Measurements from ENCODE around the gene LCP2.
"Not testable (repeated sequence)": the region's sequence is repeated elsewhere in the genome, so short reads cannot be mapped to it uniquely, and the experiment has no call there.

LCP2 gene

DNA sequence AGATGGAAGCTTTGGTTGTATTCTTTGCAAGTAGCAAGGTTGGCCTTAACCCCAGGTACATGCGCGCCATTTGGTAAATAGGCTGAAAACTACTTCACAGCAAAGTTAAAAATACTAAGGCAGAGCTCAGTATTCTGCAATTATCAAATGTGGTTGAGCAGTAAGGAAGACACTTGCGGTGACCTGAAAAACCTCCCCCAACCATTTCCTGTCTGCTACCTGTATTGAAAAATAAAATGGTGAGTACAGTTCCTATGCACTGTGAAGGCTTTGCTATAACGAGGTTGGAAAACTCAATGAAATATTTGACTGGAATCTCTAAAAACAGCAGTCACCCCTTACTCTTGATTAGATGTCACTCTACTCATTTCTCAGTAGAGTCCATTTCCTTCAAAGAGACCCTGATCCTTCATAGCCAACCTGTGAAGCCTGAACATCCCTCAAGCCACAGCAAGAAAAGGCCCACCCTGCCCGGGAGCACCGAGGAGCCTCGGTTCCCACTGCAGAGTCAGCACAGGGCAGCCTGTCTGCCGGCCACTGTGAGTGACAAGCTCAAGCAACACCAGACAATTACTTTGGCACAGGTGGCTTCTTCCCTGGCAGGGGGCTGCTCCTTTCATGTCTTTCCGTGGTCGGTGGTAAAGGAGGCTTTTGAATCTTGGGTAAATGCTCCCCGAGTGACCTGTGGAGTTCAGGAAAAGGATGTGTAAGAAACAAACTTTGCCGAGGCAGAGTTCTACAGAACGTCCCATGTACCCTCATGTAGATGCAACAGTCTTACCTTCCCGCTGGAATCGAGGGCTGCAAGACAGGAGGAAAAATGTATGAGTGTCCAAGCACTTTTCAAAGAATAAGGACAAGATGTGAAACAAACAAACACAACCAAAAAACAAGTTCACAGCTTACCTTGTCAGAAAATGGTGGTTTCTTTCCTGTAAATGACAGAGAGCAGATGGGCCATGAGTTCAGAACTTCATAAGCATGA is 35.2 kb downstream of the LCP2 start:
- Mint-ChIP-seq H3K9me3 (ENCODE audit: low read depth) (no peaks in the 10 kb centered on the region), H3K4me1 (ENCODE audit: low read depth) (peaks cover 97% of the 10 kb centered on the region), H3K36me3 (peaks cover 44% of the 10 kb centered on the region), H3K27me3 (no peaks in the 10 kb centered on the region), H3K4me3 (peak overlapping the region; percentile 77), H3K27ac (peak overlapping the region; percentile 98)

DNA sequence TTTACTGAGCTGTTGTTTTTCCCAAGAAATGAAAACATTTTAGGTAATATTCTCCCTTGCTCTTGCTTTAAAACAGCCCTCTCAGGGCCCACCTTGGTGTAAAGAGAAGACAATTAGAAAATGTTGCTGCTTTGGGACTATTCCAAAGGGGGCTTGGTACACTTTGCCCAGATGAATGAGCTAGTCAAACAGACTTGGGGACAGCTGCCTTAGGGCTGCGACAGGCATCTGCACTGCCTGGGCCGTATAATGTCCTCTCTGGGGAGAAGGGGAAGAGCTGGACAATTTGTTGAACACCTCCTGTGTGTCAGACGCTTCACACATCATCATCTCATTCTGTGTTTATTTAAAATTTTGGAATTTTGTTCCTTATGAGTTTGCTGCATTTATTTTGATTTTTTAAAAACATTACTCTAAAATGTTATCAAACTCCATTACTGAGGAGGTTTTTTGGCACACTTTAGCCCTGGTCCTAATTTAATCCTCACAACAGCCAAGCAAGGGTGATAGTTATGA is 36.0 kb downstream of the LCP2 start:
- peaks cover 41% of the 10 kb centered on the region for H3K36me3 Mint-ChIP-seq
- H3K27ac Mint-ChIP-seq, result peak overlapping the region; percentile 98
- no peaks in the 10 kb centered on the region for H3K27me3 Mint-ChIP-seq
- H3K9me3 Mint-ChIP-seq (ENCODE audit: low read depth), result no peaks in the 10 kb centered on the region
- peak overlapping the region; percentile 77 for H3K4me3 Mint-ChIP-seq
- H3K4me1 Mint-ChIP-seq (ENCODE audit: low read depth), result peaks cover 97% of the 10 kb centered on the region

DNA sequence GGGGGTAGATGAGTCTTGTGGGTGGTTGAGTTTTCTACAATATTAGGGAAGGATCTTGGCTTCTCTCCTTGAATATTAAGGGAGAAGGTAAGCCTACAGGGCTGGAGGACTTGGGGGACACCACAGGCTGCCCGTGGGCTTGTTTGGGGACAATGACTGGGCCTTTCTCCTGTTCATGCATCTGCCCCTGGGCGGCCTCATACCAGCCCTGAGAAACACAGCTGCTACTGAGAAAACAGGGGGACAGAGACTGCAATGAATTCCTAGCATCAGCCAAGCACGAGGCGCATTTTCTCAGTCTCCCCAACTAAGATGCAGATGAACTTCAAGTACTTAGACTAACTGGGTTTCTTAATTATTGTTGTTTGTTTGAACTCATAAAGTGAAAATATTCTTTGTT is 40.2 kb downstream of the LCP2 start:
- H3K36me3 Mint-ChIP-seq, result peaks cover 31% of the 10 kb centered on the region
- no peak overlapping the region for H3K4me3 Mint-ChIP-seq
- H3K9me3 Mint-ChIP-seq (ENCODE audit: low read depth), result no peaks in the 10 kb centered on the region
- peak overlapping the region; percentile 98 for H3K27ac Mint-ChIP-seq
- H3K4me1 Mint-ChIP-seq (ENCODE audit: low read depth), result peaks cover 97% of the 10 kb centered on the region
- H3K27me3 Mint-ChIP-seq, result no peaks in the 10 kb centered on the region

DNA sequence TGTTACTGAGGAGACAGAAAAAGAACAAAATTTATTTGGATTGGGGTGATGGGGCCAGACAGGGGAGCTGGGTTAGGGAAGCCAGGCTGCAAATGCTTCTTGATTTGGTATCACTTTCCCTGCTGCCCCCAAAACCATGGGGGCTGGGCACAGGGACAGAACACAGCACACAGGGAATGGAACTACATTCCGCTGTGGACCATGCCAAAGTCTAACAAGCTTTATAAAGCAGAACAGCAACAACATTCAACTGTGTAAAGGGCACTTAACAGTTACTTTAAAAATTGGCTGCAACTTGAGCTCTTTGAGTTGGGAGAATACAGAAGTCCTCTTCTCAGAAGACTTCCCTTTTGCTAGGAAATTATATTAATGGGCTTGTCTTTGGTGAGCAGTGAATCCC is 41.0 kb downstream of the LCP2 start:
- H3K27me3 Mint-ChIP-seq, result no peaks in the 10 kb centered on the region
- no peak overlapping the region for H3K4me3 Mint-ChIP-seq
- H3K36me3 Mint-ChIP-seq, result peaks cover 24% of the 10 kb centered on the region
- no peaks in the 10 kb centered on the region for H3K9me3 Mint-ChIP-seq (ENCODE audit: low read depth)
- H3K27ac Mint-ChIP-seq, result peak overlapping the region; percentile 98
- peaks cover 95% of the 10 kb centered on the region for H3K4me1 Mint-ChIP-seq (ENCODE audit: low read depth)

DNA sequence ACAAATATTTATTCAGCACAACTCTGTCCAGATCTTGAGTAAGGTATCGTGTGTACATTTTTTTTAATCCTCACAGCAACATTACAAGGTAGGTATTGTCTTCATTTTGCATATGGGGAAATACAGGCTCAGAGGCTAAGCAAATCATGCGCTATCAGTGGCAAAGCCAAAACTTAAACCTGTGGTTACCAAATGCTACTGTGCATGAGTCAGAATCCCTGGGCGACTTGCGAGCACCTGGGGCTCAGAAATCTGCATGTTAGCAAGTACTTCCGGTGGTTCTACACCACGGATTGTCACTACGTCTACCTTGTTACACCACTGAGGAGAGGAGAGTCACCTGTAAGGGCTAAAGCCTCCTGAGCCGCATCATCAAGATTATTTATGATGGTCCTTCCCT is 43.5 kb downstream of the LCP2 start:
- Mint-ChIP-seq H3K27ac (peak overlapping the region; percentile 84), H3K9me3 (ENCODE audit: low read depth) (no peaks in the 10 kb centered on the region), H3K36me3 (peaks cover 25% of the 10 kb centered on the region), H3K4me1 (ENCODE audit: low read depth) (peaks cover 87% of the 10 kb centered on the region), H3K27me3 (no peaks in the 10 kb centered on the region), H3K4me3 (peak overlapping the region; percentile 18)

DNA sequence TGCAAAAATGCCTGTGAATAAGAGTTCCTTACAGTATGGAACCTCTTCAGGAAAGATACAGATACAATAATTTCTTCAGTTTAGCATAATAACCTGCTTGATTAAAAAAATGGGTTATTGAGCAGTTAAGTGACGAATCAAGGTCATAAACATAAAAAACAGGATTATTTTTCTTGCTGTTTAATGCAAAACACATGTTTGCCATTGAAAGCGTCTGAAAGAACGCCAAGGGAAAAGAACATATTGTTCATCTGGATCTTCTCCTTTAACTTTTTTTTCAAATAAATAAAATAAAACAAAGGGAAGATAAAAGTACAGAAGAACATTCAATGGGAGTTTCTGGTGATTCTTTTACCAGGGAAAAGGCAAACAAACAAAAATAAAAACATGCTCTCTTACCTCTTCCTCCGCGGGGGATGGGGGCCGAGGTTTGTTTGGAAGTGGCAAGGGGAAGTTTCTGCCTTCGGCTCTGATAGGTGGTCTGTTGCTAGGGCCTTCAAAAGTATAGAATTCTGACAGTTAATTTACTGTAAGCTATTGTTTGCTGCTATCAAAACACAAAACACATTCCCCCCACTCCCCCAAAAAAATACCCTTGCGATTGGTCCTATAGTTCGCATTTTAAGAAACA is 44.7 kb downstream of the LCP2 start:
- H3K27ac Mint-ChIP-seq, result peak overlapping the region; percentile 84
- H3K9me3 Mint-ChIP-seq (ENCODE audit: low read depth), result no peaks in the 10 kb centered on the region
- H3K4me3 Mint-ChIP-seq, result no peak overlapping the region
- peaks cover 27% of the 10 kb centered on the region for H3K36me3 Mint-ChIP-seq
- H3K27me3 Mint-ChIP-seq, result no peaks in the 10 kb centered on the region
- H3K4me1 Mint-ChIP-seq (ENCODE audit: low read depth), result peaks cover 83% of the 10 kb centered on the region

DNA sequence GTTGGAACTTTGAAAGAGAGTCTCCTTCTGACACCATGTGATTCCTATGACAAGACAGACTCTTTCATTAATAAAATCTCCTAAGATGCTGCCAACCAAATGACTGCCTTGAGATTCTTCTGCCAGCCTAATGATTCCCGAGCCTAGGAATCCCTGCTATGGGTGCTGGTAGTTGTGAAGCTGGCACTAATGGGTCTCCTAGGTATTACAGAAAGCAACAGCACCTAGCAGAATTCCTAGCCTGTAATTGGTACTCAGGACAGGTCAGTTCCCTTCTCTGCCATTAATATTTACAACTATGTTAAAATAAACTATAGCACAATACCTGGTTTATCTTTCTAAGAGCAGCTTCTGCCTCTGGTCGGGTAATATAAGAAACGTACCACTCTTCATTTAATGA is 45.5 kb downstream of the LCP2 start:
- H3K9me3 Mint-ChIP-seq (ENCODE audit: low read depth), result no peaks in the 10 kb centered on the region
- peak overlapping the region; percentile 84 for H3K27ac Mint-ChIP-seq
- peaks cover 75% of the 10 kb centered on the region for H3K4me1 Mint-ChIP-seq (ENCODE audit: low read depth)

DNA sequence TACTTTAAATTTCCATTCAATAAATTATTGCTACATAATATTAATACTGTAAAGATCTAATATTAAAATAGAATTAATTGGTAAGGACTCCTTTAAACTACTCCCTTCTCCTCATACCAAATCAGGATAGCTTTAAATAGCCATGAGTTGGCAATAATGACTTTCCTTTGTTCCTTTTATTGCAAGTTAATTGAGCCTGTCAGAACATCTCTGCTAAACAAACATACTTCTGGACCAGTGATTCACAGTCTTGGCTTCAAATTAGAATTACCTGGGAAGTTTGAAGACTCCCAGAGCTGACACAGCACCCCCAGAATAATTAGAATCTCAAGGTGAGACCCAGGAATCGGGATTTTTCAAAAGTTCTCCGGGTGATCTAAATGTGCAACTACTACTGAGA is 46.1 kb downstream of the LCP2 start:
- Mint-ChIP-seq H3K4me3 (no peak overlapping the region), H3K9me3 (ENCODE audit: low read depth) (no peaks in the 10 kb centered on the region), H3K27me3 (no peaks in the 10 kb centered on the region), H3K4me1 (ENCODE audit: low read depth) (peaks cover 69% of the 10 kb centered on the region), H3K27ac (peak overlapping the region; percentile 84), H3K36me3 (peaks cover 36% of the 10 kb centered on the region)

More for the DNA sequence above, 45.5 kb downstream of the LCP2 start:
- peaks cover 33% of the 10 kb centered on the region for H3K36me3 Mint-ChIP-seq
- no peaks in the 10 kb centered on the region for H3K27me3 Mint-ChIP-seq
- peak overlapping the region; percentile 7 for H3K4me3 Mint-ChIP-seq

DNA sequence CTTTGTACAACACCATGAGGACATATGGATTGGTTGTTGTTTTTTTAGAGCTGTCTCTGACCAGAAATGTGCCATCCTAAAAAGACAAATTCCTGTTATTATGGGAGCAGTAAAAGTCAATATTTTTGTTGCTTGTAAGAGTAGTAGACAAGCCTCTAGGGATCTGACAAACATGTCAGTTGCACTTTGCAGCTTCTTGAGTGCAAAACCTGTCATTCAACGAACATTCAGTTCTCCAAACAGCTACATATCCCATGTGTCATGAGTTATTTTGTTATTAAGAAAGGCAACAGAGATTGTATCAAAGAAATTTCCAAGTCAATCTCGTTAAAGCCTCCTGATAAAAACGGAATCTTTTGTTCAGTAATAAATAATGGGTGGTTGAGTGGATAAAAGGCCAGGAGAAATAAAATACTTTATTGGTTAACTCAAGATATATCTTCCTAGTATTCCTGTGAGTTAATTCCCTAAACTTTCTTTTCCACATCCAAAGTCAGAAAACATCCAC is 46.7 kb downstream of the LCP2 start:
- Mint-ChIP-seq H3K27me3 (no peaks in the 10 kb centered on the region), H3K4me1 (ENCODE audit: low read depth) (peaks cover 64% of the 10 kb centered on the region), H3K4me3 (no peak overlapping the region), H3K9me3 (ENCODE audit: low read depth) (no peaks in the 10 kb centered on the region), H3K36me3 (peaks cover 39% of the 10 kb centered on the region), H3K27ac (peak overlapping the region; percentile 84)

DNA sequence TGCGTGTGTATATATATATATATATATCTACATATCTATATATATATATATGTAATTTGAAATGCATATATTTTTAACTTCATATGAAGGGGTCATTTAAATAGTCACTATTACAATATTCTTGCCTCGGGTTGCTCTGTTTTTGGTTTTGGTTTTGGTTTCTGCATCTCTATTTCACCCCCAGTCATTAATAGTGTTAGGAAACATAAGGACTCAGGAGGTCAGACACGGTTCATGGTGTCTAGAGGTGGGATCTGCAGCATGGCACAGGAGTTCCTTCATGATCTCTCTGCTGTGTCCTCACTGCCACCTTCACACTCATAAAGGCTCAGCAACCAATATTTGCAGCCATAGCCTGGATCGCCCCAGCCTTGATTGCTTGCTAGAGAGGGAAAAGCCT is 48.2 kb downstream of the LCP2 start:
- H3K4me1 Mint-ChIP-seq (ENCODE audit: low read depth), result peaks cover 52% of the 10 kb centered on the region
- H3K4me3 Mint-ChIP-seq, result no peak overlapping the region
- peaks cover 41% of the 10 kb centered on the region for H3K36me3 Mint-ChIP-seq
- no peaks in the 10 kb centered on the region for H3K27me3 Mint-ChIP-seq
- H3K9me3 Mint-ChIP-seq (ENCODE audit: low read depth), result no peaks in the 10 kb centered on the region
- peak overlapping the region; percentile 84 for H3K27ac Mint-ChIP-seq

DNA sequence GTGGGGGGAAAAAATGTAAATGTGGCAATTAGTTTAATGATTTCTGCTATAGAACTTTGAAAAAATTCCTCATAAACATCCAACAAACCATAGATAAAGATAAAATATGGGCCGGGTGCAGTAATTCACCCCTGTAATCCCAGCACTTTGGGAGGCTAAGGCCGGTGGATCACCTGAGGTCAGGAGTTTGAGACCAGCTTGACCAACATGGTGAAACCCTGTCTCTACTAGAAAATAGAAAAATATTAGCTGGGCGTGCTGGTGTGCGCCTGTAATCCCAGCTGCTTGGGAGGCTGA is 48.7 kb downstream of the LCP2 start:
- H3K4me3 Mint-ChIP-seq, result peak overlapping the region; percentile 17
- peak overlapping the region; percentile 77 for H3K27ac Mint-ChIP-seq
- not testable (repeated sequence) for H3K9me3 Mint-ChIP-seq (ENCODE audit: low read depth); H3K27me3 Mint-ChIP-seq
- peaks cover 47% of the 10 kb centered on the region for H3K4me1 Mint-ChIP-seq (ENCODE audit: low read depth)
- H3K36me3 Mint-ChIP-seq, result peaks cover 38% of the 10 kb centered on the region

DNA sequence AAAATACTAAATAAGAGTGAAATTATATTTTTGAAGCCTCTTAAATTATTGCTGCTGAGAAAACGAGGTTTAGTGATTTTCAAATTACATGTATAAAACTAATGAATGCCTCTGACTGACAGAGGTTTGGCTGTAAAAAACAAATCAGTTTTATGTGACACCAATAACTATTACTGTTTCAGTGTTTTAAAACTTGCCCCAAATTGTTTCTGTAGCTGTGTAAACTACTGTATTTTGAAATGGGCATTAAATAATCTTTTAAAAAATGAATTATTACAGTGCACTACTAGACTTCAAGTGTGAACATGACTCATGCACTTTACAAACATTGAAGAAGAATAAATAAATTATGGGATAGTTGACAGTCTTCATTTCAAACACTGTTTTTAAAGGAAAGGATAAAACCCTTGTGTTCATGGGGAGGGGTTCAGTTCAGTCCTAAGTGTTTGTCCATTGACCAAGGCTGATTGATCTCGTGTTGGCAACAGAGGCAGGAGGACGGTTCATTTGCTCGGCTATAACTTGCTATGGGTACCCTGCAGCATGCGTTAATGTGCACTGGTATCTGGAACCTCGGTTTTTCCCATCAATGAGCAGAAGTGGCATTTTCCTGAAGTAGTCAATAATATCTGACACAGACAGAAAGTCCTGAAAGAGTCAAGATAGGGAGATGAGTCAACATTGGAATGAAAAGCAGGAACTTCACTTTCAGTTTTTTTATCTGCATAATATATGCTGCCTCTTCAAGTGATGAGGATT is 49.2 kb downstream of the LCP2 start:
- peaks cover 37% of the 10 kb centered on the region for H3K36me3 Mint-ChIP-seq

DNA sequence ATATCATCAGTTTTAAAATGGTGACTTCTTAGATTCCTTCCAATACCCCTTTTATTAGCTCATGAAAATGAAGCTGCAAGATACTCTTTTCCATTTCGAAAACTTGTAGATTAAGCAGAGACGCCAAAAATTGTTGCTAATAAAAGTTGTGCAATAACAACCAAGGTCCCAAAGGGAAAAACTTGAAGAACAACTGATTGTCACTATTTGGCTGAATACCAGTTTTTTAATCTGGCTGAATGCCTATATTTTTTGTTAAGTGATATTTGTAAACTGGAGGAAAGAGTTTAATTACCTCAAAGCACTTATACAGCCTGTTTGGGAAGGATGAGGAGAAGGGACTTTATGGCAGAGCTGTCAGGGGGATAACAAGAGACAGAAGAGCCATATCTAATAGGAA is 50.2 kb downstream of the LCP2 start:
- no peak overlapping the region for H3K27ac Mint-ChIP-seq
- H3K4me3 Mint-ChIP-seq, result no peak overlapping the region
- no peaks in the 10 kb centered on the region for H3K9me3 Mint-ChIP-seq (ENCODE audit: low read depth)
- no peaks in the 10 kb centered on the region for H3K27me3 Mint-ChIP-seq
- H3K36me3 Mint-ChIP-seq, result peaks cover 37% of the 10 kb centered on the region
- peaks cover 32% of the 10 kb centered on the region for H3K4me1 Mint-ChIP-seq (ENCODE audit: low read depth)

More for the DNA sequence above, 49.2 kb downstream of the LCP2 start:
- H3K4me1 Mint-ChIP-seq (ENCODE audit: low read depth), result peaks cover 42% of the 10 kb centered on the region
- no peaks in the 10 kb centered on the region for H3K9me3 Mint-ChIP-seq (ENCODE audit: low read depth)
- H3K4me3 Mint-ChIP-seq, result peak overlapping the region; percentile 17
- H3K27me3 Mint-ChIP-seq, result no peaks in the 10 kb centered on the region
- peak overlapping the region; percentile 77 for H3K27ac Mint-ChIP-seq

DNA sequence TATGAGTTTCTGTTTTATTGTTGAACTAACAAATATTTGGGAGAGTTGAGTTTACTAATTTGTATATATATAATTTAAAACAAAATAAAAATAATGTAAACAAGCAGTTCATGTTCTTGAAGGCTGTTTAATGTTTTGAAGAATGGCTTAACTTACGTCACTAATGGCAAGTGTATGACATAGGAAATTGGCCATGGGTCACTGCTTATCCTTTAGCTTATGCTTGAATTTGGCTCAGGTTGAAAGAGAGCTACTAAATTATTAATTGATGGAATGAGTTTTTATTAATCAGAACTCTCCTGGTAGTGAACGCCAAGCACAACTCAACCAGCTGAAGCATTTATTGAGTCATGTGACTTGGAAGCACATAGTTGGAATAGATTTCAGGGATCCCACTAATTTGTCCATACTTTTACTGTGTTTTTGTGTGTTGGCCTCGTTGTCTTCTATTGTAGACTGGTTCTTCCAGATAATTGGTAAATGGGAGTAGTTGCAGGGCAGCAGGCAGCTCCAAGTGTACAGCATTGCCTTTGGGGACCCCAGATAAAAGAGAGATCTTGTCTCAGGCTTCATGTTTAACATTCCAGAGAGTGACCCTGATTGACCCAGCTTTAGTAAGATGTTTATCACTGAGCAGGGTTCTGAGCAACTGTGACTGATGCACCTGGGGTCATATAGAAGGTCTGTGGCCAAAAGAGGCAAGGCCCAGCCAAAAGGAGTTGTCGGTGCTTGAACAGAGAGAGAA is 51.3 kb downstream of the LCP2 start:
- Mint-ChIP-seq H3K9me3 (ENCODE audit: low read depth) (no peaks in the 10 kb centered on the region), H3K27me3 (no peaks in the 10 kb centered on the region), H3K4me1 (ENCODE audit: low read depth) (peaks cover 26% of the 10 kb centered on the region), H3K36me3 (peaks cover 35% of the 10 kb centered on the region), H3K27ac (peak overlapping the region; percentile 38), H3K4me3 (no peak overlapping the region)

Data from activated naive CD8-positive, alpha-beta T cell (primary cell).